ENCODE data around the gene MS4A6A. TPM values are rescaled to one million over a fixed set of nuclear protein-coding genes. Genes with fewer than 3 reads are reported as not detected.
"Not testable (repeated sequence)": the region's sequence is repeated elsewhere in the genome, so short reads cannot be mapped to it uniquely, and the experiment has no call there.

MS4A6A gene
- total and polyA plus RNA-seq, 2 donors (not counting 1 experiment from before 2014, with no cell fraction given): 0.34 to 4.1 TPM

- H3K4me3 Mint-ChIP-seq; DNase-seq; H3K9me3 Mint-ChIP-seq (ENCODE audit: insufficient read depth); H3K9ac ChIP-seq (ENCODE audit: low read length); H3K79me2 ChIP-seq (ENCODE audit: control insufficient read depth, insufficient read depth, low read length); H3K27me3 Mint-ChIP-seq; H3K4me3 ChIP-seq (ENCODE audit: control extremely low read depth in 1 of 5, extremely low read depth in 1 of 5, insufficient read depth in 1 of 5, low read depth in 2 of 5, low read length in 4 of 5); H2AFZ ChIP-seq (ENCODE audit: insufficient read depth, low read depth, low read length, poor library complexity, severe bottlenecking); ATAC-seq (ENCODE audit: low read depth); H3K4me2 ChIP-seq (replicated peaks; ENCODE audit: low read depth, low read length, poor library complexity, severe bottlenecking); H4K20me1 ChIP-seq (ENCODE audit: control insufficient read depth, insufficient read depth, low read length, poor library complexity, severe bottlenecking); H3K27ac ChIP-seq (ENCODE audit: low read length in 2 of 2); POLR2A ChIA-PET; H3K36me3 ChIP-seq (replicated peaks in 1 of 2; ENCODE audit: control extremely low read depth in 1 of 2, control insufficient read depth in 1 of 2, extremely low read depth in 1 of 2, insufficient read depth in 2 of 2, low read length in 1 of 2); H3K27me3 ChIP-seq (replicated peaks in 1 of 4; ENCODE audit: control extremely low read depth in 1 of 4, control insufficient read depth in 3 of 4, insufficient read depth in 4 of 4, low read length in 3 of 4); H3K27ac Mint-ChIP-seq: not testable (repeated sequence)
- CTCF ChIA-PET: interaction anchor here (0.7 kb wide), 1 partner anchor 364 kb away, joined by 3 read pairs; no protein-coding TSS in a partner anchor
- intact Hi-C loops (cut with micrococcal nuclease): loop anchor here (5.0 to 10.0 kb wide), 2 partner anchors 368 to 440 kb away; no protein-coding TSS in a partner anchor
- 80% methylated on average over 1 of the region's 4 CpGs for WGBS (ENCODE audit: insufficient coverage)
- peaks cover 10 to 23% of the 10 kb centered on the region in 2 donors for H3K4me1 ChIP-seq (ENCODE audit: control insufficient read depth in 2 of 2, insufficient read depth in 2 of 2, low read length in 2 of 2)
- peaks cover 23% of the 10 kb centered on the region for H3K4me1 Mint-ChIP-seq
- peaks cover 1 to 11% (median 5%) of the 10 kb centered on the region in 3 donors for H3K9me3 ChIP-seq (ENCODE audit: control extremely low read depth in 1 of 3, control insufficient read depth in 2 of 3, insufficient read depth in 1 of 3, low read length in 2 of 3)
These were observed 9.7 kb upstream of the MS4A6A start for GRCh38 chr11:60192564-60192963.

DNA sequence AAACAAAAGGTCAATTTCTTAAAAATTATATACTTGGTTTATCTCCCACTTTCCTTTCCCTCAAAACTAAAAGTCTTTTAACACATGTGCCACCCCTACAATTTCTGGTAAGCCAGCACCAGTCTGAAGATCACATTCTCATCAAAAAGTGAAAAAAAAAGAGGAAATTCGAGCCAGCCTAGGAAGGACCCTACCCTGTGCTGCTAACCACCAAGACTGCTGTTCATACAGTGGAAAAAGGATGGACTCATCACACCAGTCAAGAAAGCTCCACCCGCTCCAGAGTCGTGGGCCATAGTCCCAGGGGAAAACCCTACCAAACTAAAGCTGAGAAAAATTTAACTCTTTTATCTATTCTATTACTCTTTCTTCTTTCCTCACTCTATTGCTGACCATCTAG is 5.6 kb upstream of the MS4A6A start:
- H3K27ac ChIP-seq (ENCODE audit: low read length in 2 of 2); CTCF ChIA-PET; DNase-seq; H3K4me2 ChIP-seq (replicated peaks; ENCODE audit: low read depth, low read length, poor library complexity, severe bottlenecking); ATAC-seq (ENCODE audit: low read depth); H4K20me1 ChIP-seq (ENCODE audit: control insufficient read depth, insufficient read depth, low read length, poor library complexity, severe bottlenecking); intact Hi-C loops (cut with micrococcal nuclease); H3K4me3 ChIP-seq (ENCODE audit: control extremely low read depth in 1 of 5, extremely low read depth in 1 of 5, insufficient read depth in 1 of 5, low read depth in 2 of 5, low read length in 4 of 5); H3K36me3 ChIP-seq (replicated peaks in 1 of 2; ENCODE audit: control extremely low read depth in 1 of 2, control insufficient read depth in 1 of 2, extremely low read depth in 1 of 2, insufficient read depth in 2 of 2, low read length in 1 of 2); H3K9ac ChIP-seq (ENCODE audit: low read length); POLR2A ChIA-PET; H3K9me3 Mint-ChIP-seq (ENCODE audit: insufficient read depth); H3K27me3 Mint-ChIP-seq; H3K27ac Mint-ChIP-seq; H2AFZ ChIP-seq (ENCODE audit: insufficient read depth, low read depth, low read length, poor library complexity, severe bottlenecking); H3K4me3 Mint-ChIP-seq; H3K27me3 ChIP-seq (replicated peaks in 1 of 4; ENCODE audit: control extremely low read depth in 1 of 4, control insufficient read depth in 3 of 4, insufficient read depth in 4 of 4, low read length in 3 of 4); H3K79me2 ChIP-seq (ENCODE audit: control insufficient read depth, insufficient read depth, low read length): not testable (repeated sequence)
- WGBS (ENCODE audit: insufficient coverage): 10% methylated on average over 2 of the region's 3 CpGs
- peaks cover 0 to 15% (median 11%) of the 10 kb centered on the region in 3 donors for H3K9me3 ChIP-seq (ENCODE audit: control extremely low read depth in 1 of 3, control insufficient read depth in 2 of 3, insufficient read depth in 1 of 3, low read length in 2 of 3)
- H3K4me1 ChIP-seq (ENCODE audit: control insufficient read depth in 2 of 2, insufficient read depth in 2 of 2, low read length in 2 of 2): peaks cover 32 to 37% of the 10 kb centered on the region in 2 donors
- H3K4me1 Mint-ChIP-seq: peaks cover 42% of the 10 kb centered on the region

DNA sequence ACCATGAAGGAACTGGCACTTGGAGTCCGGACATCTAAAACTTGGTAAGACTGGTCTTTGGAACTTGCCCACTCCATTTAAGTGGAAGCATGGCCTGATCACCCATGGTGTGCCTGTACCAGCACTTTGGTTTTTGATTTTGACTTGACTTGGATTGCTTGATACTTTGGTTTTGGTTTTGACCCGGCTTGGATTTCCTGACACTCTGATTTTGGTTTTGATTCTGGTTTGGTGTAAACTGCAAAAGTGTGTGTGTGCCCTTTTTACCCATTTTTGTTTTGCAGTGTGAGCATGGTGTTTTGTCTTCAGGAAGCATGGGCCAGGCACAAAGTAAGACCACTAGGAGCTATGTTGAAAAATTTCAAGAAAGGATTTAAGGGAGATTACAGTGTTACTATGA is 3.2 kb upstream of the MS4A6A start:
- Mint-ChIP-seq H3K4me3 (peak overlapping the region; percentile 36), H3K4me1 (peaks cover 51% of the 10 kb centered on the region)

GRCh38 chr11:60185512-60185827 is 2.6 kb upstream of the MS4A6A start:
- H3K4me3 ChIP-seq (ENCODE audit: control extremely low read depth in 1 of 5, extremely low read depth in 1 of 5, insufficient read depth in 1 of 5, low read depth in 2 of 5, low read length in 4 of 5); H3K36me3 ChIP-seq (replicated peaks in 1 of 2; ENCODE audit: control extremely low read depth in 1 of 2, control insufficient read depth in 1 of 2, extremely low read depth in 1 of 2, insufficient read depth in 2 of 2, low read length in 1 of 2); ATAC-seq (ENCODE audit: low read depth); H3K27me3 Mint-ChIP-seq; H3K27me3 ChIP-seq (replicated peaks in 1 of 4; ENCODE audit: control extremely low read depth in 1 of 4, control insufficient read depth in 3 of 4, insufficient read depth in 4 of 4, low read length in 3 of 4); POLR2A ChIA-PET; H3K79me2 ChIP-seq (ENCODE audit: control insufficient read depth, insufficient read depth, low read length); DNase-seq; H2AFZ ChIP-seq (ENCODE audit: insufficient read depth, low read depth, low read length, poor library complexity, severe bottlenecking); intact Hi-C loops (cut with micrococcal nuclease); CTCF ChIA-PET; H3K9me3 Mint-ChIP-seq (ENCODE audit: insufficient read depth); H4K20me1 ChIP-seq (ENCODE audit: control insufficient read depth, insufficient read depth, low read length, poor library complexity, severe bottlenecking); H3K9me3 ChIP-seq (ENCODE audit: control extremely low read depth in 1 of 3, control insufficient read depth in 2 of 3, insufficient read depth in 1 of 3, low read length in 2 of 3): not testable (repeated sequence)
- 0% methylated on average over 2 of the region's 2 CpGs for WGBS (ENCODE audit: insufficient coverage)
- Histone ChIP-seq H3K4me1 (ENCODE audit: control insufficient read depth in 2 of 2, insufficient read depth in 2 of 2, low read length in 2 of 2) (peaks cover 42 to 48% of the 10 kb centered on the region in 2 donors), H3K27ac (ENCODE audit: low read length in 2 of 2) (peak overlapping the region; percentile 6 to 30), H3K4me2 (replicated peaks; ENCODE audit: low read depth, low read length, poor library complexity, severe bottlenecking) (peak overlapping the region; percentile 28), H3K9ac (ENCODE audit: low read length) (peak overlapping the region; percentile 15)
- H3K4me3 Mint-ChIP-seq: peak overlapping the region; percentile 18
- peaks cover 51% of the 10 kb centered on the region for H3K4me1 Mint-ChIP-seq
- peak overlapping the region; percentile 1 for H3K27ac Mint-ChIP-seq

More for the DNA sequence above, 3.2 kb upstream of the MS4A6A start:
- H4K20me1 ChIP-seq (ENCODE audit: control insufficient read depth, insufficient read depth, low read length, poor library complexity, severe bottlenecking); H3K4me2 ChIP-seq (replicated peaks; ENCODE audit: low read depth, low read length, poor library complexity, severe bottlenecking); H3K36me3 ChIP-seq (replicated peaks in 1 of 2; ENCODE audit: control extremely low read depth in 1 of 2, control insufficient read depth in 1 of 2, extremely low read depth in 1 of 2, insufficient read depth in 2 of 2, low read length in 1 of 2); H3K27me3 ChIP-seq (replicated peaks in 1 of 4; ENCODE audit: control extremely low read depth in 1 of 4, control insufficient read depth in 3 of 4, insufficient read depth in 4 of 4, low read length in 3 of 4); H3K79me2 ChIP-seq (ENCODE audit: control insufficient read depth, insufficient read depth, low read length); intact Hi-C loops (cut with micrococcal nuclease); POLR2A ChIA-PET; H2AFZ ChIP-seq (ENCODE audit: insufficient read depth, low read depth, low read length, poor library complexity, severe bottlenecking); DNase-seq; H3K27me3 Mint-ChIP-seq; ATAC-seq (ENCODE audit: low read depth); H3K9me3 Mint-ChIP-seq (ENCODE audit: insufficient read depth); H3K27ac ChIP-seq (ENCODE audit: low read length in 2 of 2); H3K9me3 ChIP-seq (ENCODE audit: control extremely low read depth in 1 of 3, control insufficient read depth in 2 of 3, insufficient read depth in 1 of 3, low read length in 2 of 3); H3K4me3 ChIP-seq (ENCODE audit: control extremely low read depth in 1 of 5, extremely low read depth in 1 of 5, insufficient read depth in 1 of 5, low read depth in 2 of 5, low read length in 4 of 5); CTCF ChIA-PET: not testable (repeated sequence)
- 82% methylated on average over 1 of the region's 2 CpGs for WGBS (ENCODE audit: insufficient coverage)
- H3K9ac ChIP-seq (ENCODE audit: low read length): peak overlapping the region; percentile 15
- peak overlapping the region; percentile 17 for H3K27ac Mint-ChIP-seq
- H3K4me1 ChIP-seq (ENCODE audit: control insufficient read depth in 2 of 2, insufficient read depth in 2 of 2, low read length in 2 of 2): peaks cover 42 to 48% of the 10 kb centered on the region in 2 donors
